Measurements from ENCODE around the gene CD58.
"Not testable (repeated sequence)": the region's sequence is repeated elsewhere in the genome, so short reads cannot be mapped to it uniquely, and the experiment has no call there.

Gene CD58

GRCh38 chr1:116569776-116570357 is 959 bp downstream of the CD58 start:
- DNase-seq (ENCODE audit: low spot score), result no peak

- DNase-seq (ENCODE audit: low spot score), result no peak
Observed at GRCh38 chr1:116569381-116569670, 1.5 kb downstream of the CD58 start.

GRCh38 chr1:116568662-116569380 is 2.0 kb downstream of the CD58 start:
- DNase-seq (ENCODE audit: low spot score), result no peak

- no peak for DNase-seq (ENCODE audit: low spot score)
Observed at GRCh38 chr1:116567790-116568661, 2.8 kb downstream of the CD58 start.

GRCh38 chr1:116565222-116565621 is 5.6 kb downstream of the CD58 start:
- DNase-seq (ENCODE audit: low spot score), result no peak

- no peak for DNase-seq (ENCODE audit: low spot score)
Observed at GRCh38 chr1:116564426-116564825, 6.4 kb downstream of the CD58 start.

GRCh38 chr1:116562465-116562864 is 8.4 kb downstream of the CD58 start:
- DNase-seq (ENCODE audit: low spot score), result not testable (repeated sequence)

GRCh38 chr1:116561563-116561962 is 9.3 kb downstream of the CD58 start:
- no peak for DNase-seq (ENCODE audit: low spot score)

GRCh38 chr1:116560704-116561490 is 9.9 kb downstream of the CD58 start:
- DNase-seq (ENCODE audit: low spot score), result no peak

GRCh38 chr1:116559304-116559761 is 11.5 kb downstream of the CD58 start:
- no peak for DNase-seq (ENCODE audit: low spot score)

GRCh38 chr1:116558571-116558970 is 12.3 kb downstream of the CD58 start:
- DNase-seq (ENCODE audit: low spot score), result no peak

GRCh38 chr1:116558140-116558549 is 12.7 kb downstream of the CD58 start:
- DNase-seq (ENCODE audit: low spot score), result no peak

GRCh38 chr1:116557323-116557878 is 13.4 kb downstream of the CD58 start:
- DNase-seq (ENCODE audit: low spot score), result no peak

GRCh38 chr1:116556289-116557006 is 14.4 kb downstream of the CD58 start:
- no peak for DNase-seq (ENCODE audit: low spot score)

GRCh38 chr1:116554924-116555323 is 15.9 kb downstream of the CD58 start:
- DNase-seq (ENCODE audit: low spot score), result no peak

GRCh38 chr1:116553386-116554115 is 17.3 kb downstream of the CD58 start:
- DNase-seq (ENCODE audit: low spot score), result no peak

- no peak for DNase-seq (ENCODE audit: low spot score)
Observed at GRCh38 chr1:116546354-116546977, 24.4 kb downstream of the CD58 start.

- no peak for DNase-seq (ENCODE audit: low spot score)
Observed at GRCh38 chr1:116545359-116545705, 25.5 kb downstream of the CD58 start.

- no peak for DNase-seq (ENCODE audit: low spot score)
Observed at GRCh38 chr1:116544588-116545358, 26.1 kb downstream of the CD58 start.

Data from COLO829 (cell line).